Neural cell (in vitro differentiated cells): ENCODE measurements around the gene ADARB2. TPM values are rescaled to one million over a fixed set of nuclear protein-coding genes. Genes with fewer than 3 reads are reported as not detected.

Experiments used
- H2AFZ ChIP-seq: fragments of 200-600, 300-800 bp; sonication (generic), shearing (Covaris generic); 2 replicates; pipeline ENCODE4 v1.6.0; 2014; ENCODE audit warnings: low read depth, mild to moderate bottlenecking, antibody characterized with exemption, low read length, moderate library complexity
- H3F3A ChIP-seq: fragments of 200-600 bp; shearing (Covaris generic); 2 replicates; pipeline ENCODE4 v1.6.1; 2016; ENCODE audit warnings: mild to moderate bottlenecking, moderate library complexity, mixed read lengths, antibody characterized with exemption, low read length; ENCODE audit not compliant: insufficient read depth, poor library complexity, severe bottlenecking
- H3K27ac ChIP-seq: fragments of 200-600, 300-800 bp; sonication (generic), shearing (Covaris generic); 2 replicates; pipeline ENCODE4 v1.5.1; 2014; ENCODE audit warnings: mild to moderate bottlenecking, low read length, moderate library complexity
- H3K27me3 ChIP-seq: fragments of 300-800, 200-600 bp; sonication (generic), shearing (Covaris generic); 2 replicates; pipeline ENCODE4 v1.6.0; 2014; ENCODE audit warnings: mild to moderate bottlenecking, low read depth, low read length, moderate library complexity; ENCODE audit not compliant: insufficient read depth
- H3K36me3 ChIP-seq: fragments of 300-800, 200-600 bp; sonication (generic), shearing (Covaris generic); 2 replicates; pipeline ENCODE4 v1.5.1; 2014; ENCODE audit warnings: mild to moderate bottlenecking, antibody characterized with exemption, low read length, moderate library complexity; ENCODE audit not compliant: insufficient read depth
- H3K4me2 ChIP-seq: fragments of 300-800, 200-600 bp; sonication (generic), shearing (Covaris generic); 2 replicates; pipeline ENCODE4 v1.6.0; 2014; ENCODE audit warnings: mild to moderate bottlenecking, low read length
- H3K4me3 ChIP-seq: fragments of 300-800, 200-600 bp; sonication (generic), shearing (Covaris generic); 2 replicates; pipeline ENCODE4 v1.5.1; 2014; ENCODE audit warnings: mild to moderate bottlenecking, low read length, moderate library complexity
- H3K79me2 ChIP-seq: fragments of 200-600 bp; shearing (Covaris generic); replicated peaks from 2 replicates; pipeline ENCODE4 v1.6.0; 2014; ENCODE audit warnings: mild to moderate bottlenecking, low read length, moderate library complexity; ENCODE audit not compliant: insufficient read depth
- H3K9ac ChIP-seq: fragments of 300-800, 200-600 bp; sonication (generic), shearing (Covaris generic); 2 replicates; pipeline ENCODE4 v1.6.1; 2016; ENCODE audit warnings: mild to moderate bottlenecking, low read length, mixed read lengths
- H3K9me2 ChIP-seq: fragments of 200-600 bp; shearing (Covaris generic); 2 replicates; pipeline ENCODE4 v1.6.1; 2016; ENCODE audit warnings: mild to moderate bottlenecking, low read length, mixed read lengths; ENCODE audit not compliant: insufficient read depth
- H3K9me3 ChIP-seq: fragments of 200-600, 300-800 bp; sonication (generic), shearing (Covaris generic); 2 replicates; pipeline ENCODE4 v1.6.1; 2016; ENCODE audit warnings: mild to moderate bottlenecking, mixed run types, low read length, moderate library complexity, mixed read lengths
- H4K20me1 ChIP-seq: fragments of 200-600 bp; shearing (Covaris generic); 2 replicates; pipeline ENCODE4 v1.6.1; 2016; ENCODE audit warnings: mild to moderate bottlenecking, mixed run types; ENCODE audit not compliant: insufficient read depth
- EP300 ChIP-seq: fragments of 450-650 bp; conservative IDR thresholded peaks from 2 replicates; pipeline ENCODE4 v1.6.1; 2014; ENCODE audit warnings: antibody characterized with exemption, mild to moderate bottlenecking, moderate library complexity; ENCODE audit not compliant: poor library complexity, severe bottlenecking
- EZH2 ChIP-seq: fragments of 200-600, 300-800 bp; shearing (Covaris generic), sonication (generic); IDR thresholded peaks from 2 replicates; pipeline ENCODE4 v1.6.1; 2014; ENCODE audit warnings: antibody characterized with exemption, low read length, borderline replicate concordance, mild to moderate bottlenecking; ENCODE audit not compliant: insufficient read depth, poor library complexity, severe bottlenecking
- MXI1 ChIP-seq: fragments of 450-650 bp; conservative IDR thresholded peaks from 2 replicates; pipeline ENCODE4 v1.6.1; 2014; ENCODE audit warnings: antibody characterized with exemption, mild to moderate bottlenecking; ENCODE audit not compliant: poor library complexity, severe bottlenecking
- POLR2AphosphoS5 ChIP-seq: IDR thresholded peaks from 2 replicates; pipeline ENCODE4 v1.6.1; 2012
- RAD21 ChIP-seq: fragments of 450-650 bp; conservative IDR thresholded peaks from 2 replicates; pipeline ENCODE4 v1.6.1; 2014; ENCODE audit warnings: antibody characterized with exemption, mild to moderate bottlenecking, moderate library complexity
- REST ChIP-seq: IDR thresholded peaks from 2 replicates; pipeline ENCODE4 v1.6.1; 2012; ENCODE audit warnings: borderline replicate concordance
- SMC3 ChIP-seq: fragments of 450-650 bp; conservative IDR thresholded peaks from 2 replicates; pipeline ENCODE4 v1.6.1; 2014; ENCODE audit warnings: antibody characterized with exemption, mild to moderate bottlenecking, moderate library complexity; ENCODE audit not compliant: poor library complexity
- TAF1 ChIP-seq: IDR thresholded peaks from 2 replicates; pipeline ENCODE4 v1.6.1; 2012; ENCODE audit warnings: low read depth
- polyA plus RNA-seq: library from polyadenylated mRNA; depleted of rRNA; stranded (reverse); fragments of >200 nt; gene quantifications from 2 replicates; pipeline ENCODE4 v1.2.3, GENCODE V29; 2014
- TF ChIP-seq, protein P1 (sequence below): fragments of 450-650 bp; IDR thresholded peaks from 2 replicates; pipeline ENCODE4 v1.5.1; 2014; ENCODE audit warnings: antibody characterized with exemption, mild to moderate bottlenecking, moderate library complexity; ENCODE audit not compliant: poor library complexity, severe bottlenecking

Gene ADARB2
- polyA plus RNA-seq, 1 donor from 2014 or later, result 3.6 TPM

DNA sequence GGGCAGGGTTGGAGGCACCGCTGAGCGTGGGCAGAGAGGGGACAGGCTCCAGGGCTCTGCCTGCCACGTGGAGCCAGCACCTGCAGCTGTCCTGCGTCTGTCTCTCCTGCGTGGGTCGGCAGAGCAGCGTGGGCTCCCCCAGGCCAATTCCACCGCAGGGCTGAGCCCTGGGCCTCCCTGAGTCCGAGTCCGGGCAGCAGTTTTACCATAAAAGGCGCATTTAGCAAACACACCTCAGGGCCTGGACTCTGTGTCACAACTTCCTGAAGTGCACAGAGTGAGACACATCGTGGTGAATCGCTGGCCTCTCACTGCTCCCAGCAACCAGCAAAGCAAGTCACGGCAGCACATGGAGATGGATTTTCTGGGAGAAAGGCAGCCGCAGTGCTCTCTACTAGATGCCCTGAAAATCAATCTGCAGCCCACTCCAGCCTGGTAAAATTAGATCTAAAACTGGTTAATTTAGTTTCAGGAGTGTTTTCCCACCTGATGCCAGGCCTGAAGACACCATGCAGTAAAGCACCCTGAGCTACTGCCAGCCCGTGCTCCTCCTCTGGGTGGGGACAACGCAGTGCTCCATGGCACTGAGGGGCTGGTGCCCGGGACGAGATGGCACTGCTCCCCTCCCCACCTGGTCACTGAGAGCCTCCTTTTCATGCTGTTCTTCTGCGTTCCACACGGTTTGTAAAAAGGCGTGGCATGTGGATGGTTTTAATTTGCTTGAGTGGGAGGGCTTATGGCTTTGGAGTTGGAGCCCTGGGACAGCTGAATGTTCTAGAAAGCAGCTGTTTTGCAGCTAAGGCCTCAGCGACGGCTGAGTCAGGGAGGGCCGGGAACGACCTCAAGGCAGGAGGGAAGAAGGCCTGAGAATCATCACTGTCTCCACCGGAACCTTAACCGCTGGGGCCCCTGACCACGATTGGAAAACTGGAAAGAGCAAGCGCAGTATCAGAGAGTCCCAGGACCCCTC is 336.9 kb downstream of the ADARB2 start:
- Histone ChIP-seq H3K9me2 (no peaks in the 10 kb centered on the region), H3K79me2 (no peaks in the 10 kb centered on the region), H3F3A (no peaks in the 10 kb centered on the region), H3K4me3 (no peak overlapping the region), H3K27me3 (no peaks in the 10 kb centered on the region), H4K20me1 (no peaks in the 10 kb centered on the region), H3K4me2 (no peak overlapping the region), H3K36me3 (no peaks in the 10 kb centered on the region), H2AFZ (no peak overlapping the region), H3K27ac (no peak overlapping the region), H3K9ac (no peak overlapping the region), H3K9me3 (no peaks in the 10 kb centered on the region)
- no peak for TF ChIP-seq POLR2AphosphoS5
- TF ChIP-seq MXI1, result no peak
- no peak for TF ChIP-seq SMC3
- TF ChIP-seq, protein P1, sequence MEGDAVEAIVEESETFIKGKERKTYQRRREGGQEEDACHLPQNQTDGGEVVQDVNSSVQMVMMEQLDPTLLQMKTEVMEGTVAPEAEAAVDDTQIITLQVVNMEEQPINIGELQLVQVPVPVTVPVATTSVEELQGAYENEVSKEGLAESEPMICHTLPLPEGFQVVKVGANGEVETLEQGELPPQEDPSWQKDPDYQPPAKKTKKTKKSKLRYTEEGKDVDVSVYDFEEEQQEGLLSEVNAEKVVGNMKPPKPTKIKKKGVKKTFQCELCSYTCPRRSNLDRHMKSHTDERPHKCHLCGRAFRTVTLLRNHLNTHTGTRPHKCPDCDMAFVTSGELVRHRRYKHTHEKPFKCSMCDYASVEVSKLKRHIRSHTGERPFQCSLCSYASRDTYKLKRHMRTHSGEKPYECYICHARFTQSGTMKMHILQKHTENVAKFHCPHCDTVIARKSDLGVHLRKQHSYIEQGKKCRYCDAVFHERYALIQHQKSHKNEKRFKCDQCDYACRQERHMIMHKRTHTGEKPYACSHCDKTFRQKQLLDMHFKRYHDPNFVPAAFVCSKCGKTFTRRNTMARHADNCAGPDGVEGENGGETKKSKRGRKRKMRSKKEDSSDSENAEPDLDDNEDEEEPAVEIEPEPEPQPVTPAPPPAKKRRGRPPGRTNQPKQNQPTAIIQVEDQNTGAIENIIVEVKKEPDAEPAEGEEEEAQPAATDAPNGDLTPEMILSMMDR, result no peak
- no peak for TF ChIP-seq TAF1
- TF ChIP-seq REST, result no peak
- TF ChIP-seq RAD21, result no peak
- TF ChIP-seq EZH2, result no peak
- no peak for TF ChIP-seq EP300

DNA sequence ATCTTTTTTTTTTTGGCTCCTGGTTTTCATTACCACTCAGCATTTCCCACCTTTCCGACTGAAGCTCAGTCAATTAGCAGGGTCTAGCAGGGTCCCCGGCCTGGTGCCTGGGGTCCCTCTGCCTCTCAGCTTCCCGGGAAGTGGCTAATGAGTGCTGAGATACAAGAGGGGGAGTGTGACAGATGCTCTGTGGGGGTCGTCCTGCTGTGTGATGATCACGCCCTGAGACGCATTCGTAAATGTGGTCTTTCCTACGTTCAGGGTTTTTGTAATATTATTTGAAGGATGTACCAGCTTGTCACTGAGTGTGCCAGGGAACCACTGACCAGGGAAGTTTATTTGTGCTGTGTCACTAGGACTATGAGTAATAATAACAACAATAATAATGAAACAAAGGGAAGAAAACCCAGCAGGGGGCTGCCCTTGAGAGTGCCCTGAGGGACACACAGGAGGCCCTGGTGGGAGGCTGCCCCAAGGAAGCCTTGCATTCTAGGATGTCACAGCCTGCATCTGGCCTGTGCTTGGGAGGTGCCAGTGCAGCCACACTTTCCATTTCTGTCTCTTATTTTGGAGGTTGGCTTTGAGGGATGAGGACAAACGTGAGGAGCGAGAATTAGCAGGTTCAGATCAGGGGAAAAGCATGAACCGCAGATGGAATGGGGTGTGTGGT is 337.8 kb downstream of the ADARB2 start:
- Histone ChIP-seq H3K36me3 (no peaks in the 10 kb centered on the region), H3K9me2 (no peaks in the 10 kb centered on the region), H3K79me2 (no peaks in the 10 kb centered on the region), H3K9ac (no peak overlapping the region), H3K9me3 (no peaks in the 10 kb centered on the region), H3F3A (no peaks in the 10 kb centered on the region), H3K4me3 (no peak overlapping the region), H3K27me3 (no peaks in the 10 kb centered on the region), H2AFZ (no peak overlapping the region), H3K27ac (no peak overlapping the region), H3K4me2 (no peak overlapping the region), H4K20me1 (no peaks in the 10 kb centered on the region)
- TF ChIP-seq EP300, result no peak
- no peak for TF ChIP-seq TAF1
- TF ChIP-seq EZH2, result no peak
- TF ChIP-seq MXI1, result no peak
- TF ChIP-seq, protein P1, result no peak
- no peak for TF ChIP-seq REST
- no peak for TF ChIP-seq RAD21
- no peak for TF ChIP-seq POLR2AphosphoS5
- TF ChIP-seq SMC3, result no peak
